IMR-90 (cell line): Measurements from ENCODE around the gene LRRC18. TPM values are rescaled to one million over a fixed set of nuclear protein-coding genes. Genes with fewer than 3 reads are reported as not detected.

ENCODE experiments used
- ATAC-seq: fragments of 200-7000 bp; cut with Tn5 transposase; 2 replicates; pipeline ENCODE4 v1.9.1; 2020; ENCODE audit warnings: low read depth, mild to moderate bottlenecking, moderate library complexity
- BruUV-seq: library from RNA; stranded (reverse); fragments of 400-500 nt; replicated peaks from 2 replicates; lab custom pipeline; 2021; lab: Mats Ljungman, UMichigan
- CTCF ChIA-PET: fragments of 300-600 bp; formaldehyde crosslinking; extraction: SDS; loops from one replicate; lab custom pipeline; 2021; ENCODE audit warnings: antibody characterized with exemption; lab: Yijun Ruan, JAX
- POLR2A ChIA-PET: fragments of 300-600 bp; sonication (Branson Sonifier 250); formaldehyde crosslinking; loops from one replicate; lab custom pipeline; 2022; ENCODE audit warnings: antibody characterized with exemption; ENCODE audit not compliant: unreplicated experiment; lab: Charles Lee
- DNase-seq: peaks from one replicate; pipeline ENCODE4 v3.0.0; 2013
- H2AFZ ChIP-seq: replicated peaks from 2 replicates; pipeline ENCODE3; 2013; ENCODE audit warnings: low read length, mild to moderate bottlenecking; ENCODE audit not compliant: poor library complexity
- H2AK5ac ChIP-seq: 2 replicates; pipeline ENCODE4 v1.6.1; 2013; ENCODE audit warnings: low read depth, low read length, inconsistent platforms
- H2AK9ac ChIP-seq: replicated peaks from 2 replicates; pipeline ENCODE3; 2013; ENCODE audit warnings: mild to moderate bottlenecking, low read depth, low read length, moderate library complexity; ENCODE audit not compliant: poor library complexity
- H2BK120ac ChIP-seq: 2 replicates; pipeline ENCODE4 v1.6.1; 2013; ENCODE audit warnings: low read depth, low read length, inconsistent platforms
- H2BK15ac ChIP-seq: 3 replicates; pipeline ENCODE4 v1.6.1; 2013; ENCODE audit warnings: low read depth, low read length, inconsistent platforms
- H2BK20ac ChIP-seq: 2 replicates; pipeline ENCODE4 v1.6.1; 2013; ENCODE audit warnings: low read depth, mild to moderate bottlenecking, inconsistent platforms, low read length, moderate library complexity
- H2BK5ac ChIP-seq: 2 replicates; pipeline ENCODE4 v1.6.1; 2013; ENCODE audit warnings: mild to moderate bottlenecking, low read depth, low read length, inconsistent platforms; ENCODE audit not compliant: poor library complexity, severe bottlenecking
- H3K14ac ChIP-seq: replicated peaks from 2 replicates; pipeline ENCODE4 v1.6.1; 2013; ENCODE audit warnings: low read depth, low read length, inconsistent platforms
- H3K18ac ChIP-seq: 2 replicates; pipeline ENCODE4 v1.6.1; 2013; ENCODE audit warnings: low read depth, low read length, control low read depth
- H3K23ac ChIP-seq: 2 replicates; pipeline ENCODE4 v1.6.1; 2013; ENCODE audit warnings: low read depth, low read length, inconsistent platforms
- H3K27ac ChIP-seq: 2 replicates; pipeline ENCODE4 v1.5.1; 2013; ENCODE audit warnings: mild to moderate bottlenecking, control low read depth, low read length; ENCODE audit not compliant: insufficient read depth
- H3K27me3 ChIP-seq: 2 replicates; pipeline ENCODE4 v1.6.1; 2013; ENCODE audit warnings: low read length; ENCODE audit not compliant: control insufficient read depth, insufficient read depth
- H3K36me3 ChIP-seq: 2 replicates; pipeline ENCODE4 v1.6.1; 2013; ENCODE audit warnings: low read length, mixed read lengths; ENCODE audit not compliant: control insufficient read depth, insufficient read depth
- H3K4ac ChIP-seq: 2 replicates; pipeline ENCODE4 v1.6.1; 2013; ENCODE audit warnings: low read depth, low read length, inconsistent platforms
- H3K4me1 ChIP-seq: 2 replicates; pipeline ENCODE4 v1.6.1; 2013; ENCODE audit warnings: low read length, mixed read lengths; ENCODE audit not compliant: control insufficient read depth, insufficient read depth
- H3K4me2 ChIP-seq: 2 replicates; pipeline ENCODE4 v1.6.1; 2013; ENCODE audit warnings: low read depth, mild to moderate bottlenecking, control low read depth, low read length, moderate library complexity
- H3K4me3 ChIP-seq: 2 replicates; pipeline ENCODE4 v1.5.1; 2013; ENCODE audit warnings: low read depth, mild to moderate bottlenecking, control low read depth, low read length, moderate library complexity; ENCODE audit not compliant: insufficient read depth
- H3K56ac ChIP-seq: 2 replicates; pipeline ENCODE4 v1.6.1; 2013; ENCODE audit warnings: low read length, inconsistent platforms; ENCODE audit not compliant: insufficient read depth; ENCODE audit errors: extremely low read depth
- H3K79me1 ChIP-seq, 2 experiments: 2 replicates each; pipeline ENCODE4 v1.6.1; 2013; ENCODE audit warnings: low read length in 2 of 2, inconsistent platforms in 1 of 2, low read depth in 1 of 2
- H3K9ac ChIP-seq: 2 replicates; pipeline ENCODE4 v1.6.1; 2013; ENCODE audit warnings: low read depth, low read length, control low read depth
- H3K9me1 ChIP-seq: 2 replicates; pipeline ENCODE4 v1.6.1; 2013; ENCODE audit warnings: low read length, inconsistent platforms; ENCODE audit not compliant: insufficient read depth
- H3K9me3 ChIP-seq: 2 replicates; pipeline ENCODE4 v1.6.1; 2013; ENCODE audit warnings: low read length; ENCODE audit not compliant: control insufficient read depth, insufficient read depth
- H4K20me1 ChIP-seq: 2 replicates; pipeline ENCODE4 v1.6.1; 2013; ENCODE audit warnings: low read length, inconsistent platforms; ENCODE audit not compliant: insufficient read depth
- H4K5ac ChIP-seq: 2 replicates; pipeline ENCODE4 v1.6.1; 2013; ENCODE audit warnings: mild to moderate bottlenecking, low read depth, low read length, control low read depth
- H4K8ac ChIP-seq, 2 experiments: 2 replicates each; pipeline ENCODE4 v1.6.1; 2013; ENCODE audit warnings: low read depth in 2 of 2, low read length in 2 of 2, control low read depth in 1 of 2, inconsistent platforms in 1 of 2
- H4K91ac ChIP-seq: 2 replicates; pipeline ENCODE4 v1.6.1; 2013; ENCODE audit warnings: low read depth, low read length, inconsistent platforms; ENCODE audit not compliant: insufficient read depth
- BHLHE40 ChIP-seq: fragments of 150-350 bp; IDR thresholded peaks from 2 replicates; pipeline ENCODE4 v1.6.1; 2016; ENCODE audit warnings: mild to moderate bottlenecking, low read depth, low read length
- CEBPB ChIP-seq: IDR thresholded peaks from 2 replicates; pipeline ENCODE4 v1.6.1; 2012; ENCODE audit warnings: low read depth, low read length, improper control_type of control experiment
- CHD1 ChIP-seq: IDR thresholded peaks from 2 replicates; pipeline ENCODE4 v1.6.1; 2012; ENCODE audit warnings: low read depth, low read length, improper control_type of control experiment
- FOS ChIP-seq: fragments of 150-350 bp; IDR thresholded peaks from 2 replicates; pipeline ENCODE4 v1.6.1; 2016; ENCODE audit warnings: low read depth, low read length
- MAFK ChIP-seq: IDR thresholded peaks from 2 replicates; pipeline ENCODE4 v1.6.1; 2012; ENCODE audit warnings: low read depth, low read length, improper control_type of control experiment
- MAZ ChIP-seq: IDR thresholded peaks from 2 replicates; pipeline ENCODE4 v1.6.1; 2012; ENCODE audit warnings: low read depth, mild to moderate bottlenecking, low read length, improper control_type of control experiment, moderate library complexity, borderline replicate concordance
- MXI1 ChIP-seq: IDR thresholded peaks from 2 replicates; pipeline ENCODE4 v1.6.1; 2012; ENCODE audit warnings: low read depth, mild to moderate bottlenecking, low read length, moderate library complexity, borderline replicate concordance
- NFE2L2 ChIP-seq: fragments of 150-350 bp; IDR thresholded peaks from 2 replicates; pipeline ENCODE4 v1.6.1; 2016; ENCODE audit warnings: low read depth, mild to moderate bottlenecking, low read length
- POLR2A ChIP-seq: IDR thresholded peaks from 2 replicates; pipeline ENCODE4 v1.6.1; 2012; ENCODE audit warnings: mild to moderate bottlenecking, low read depth, low read length
- RAD21 ChIP-seq: IDR thresholded peaks from 2 replicates; pipeline ENCODE4 v1.6.1; 2012; ENCODE audit warnings: low read length, improper control_type of control experiment
- RCOR1 ChIP-seq: IDR thresholded peaks from 2 replicates; pipeline ENCODE4 v1.6.1; 2012; ENCODE audit warnings: mild to moderate bottlenecking, low read length, improper control_type of control experiment; ENCODE audit not compliant: insufficient replicate concordance
- RFX5 ChIP-seq: IDR thresholded peaks from 2 replicates; pipeline ENCODE4 v1.8.0; 2012; ENCODE audit warnings: low read depth, mild to moderate bottlenecking, low read length, moderate library complexity
- SMC3 ChIP-seq: fragments of 150-350 bp; IDR thresholded peaks from 2 replicates; pipeline ENCODE4 v1.6.1; 2016; ENCODE audit warnings: low read depth, mild to moderate bottlenecking, antibody characterized with exemption, low read length, moderate library complexity
- WGBS, 2 experiments: methylation state at CpG; one replicate each; pipeline versions ENCODE4 v1.1.5 to v1.1.7; 2013; ENCODE audit warnings: missing lambda C conversion rate in 2 of 2; ENCODE audit not compliant: insufficient read length in 1 of 2; ENCODE audit errors: extremely low coverage in 2 of 2; 5-methylcytosine and 5-hydroxymethylcytosine counted together
- dilution Hi-C: fragments of 300-500 bp; cut with HindIII; formaldehyde crosslinking; loops from one replicate; pipeline ENCODE4 v1.14.3; 2018; ENCODE audit warnings: low sequenced_read_pairs; ENCODE audit not compliant: unreplicated experiment
- in situ Hi-C: fragments of 300-500 bp; cut with MboI; formaldehyde crosslinking; loops from 3 replicates; pipeline ENCODE4 v1.14.3; 2019; ENCODE audit warnings: low sequenced_read_pairs, inconsistent platforms, mixed read lengths
- intact Hi-C: fragments of 100-400 bp; cut with micrococcal nuclease; formaldehyde crosslinking; loops from 2 replicates; pipeline ENCODE4 v1.10.0; 2022
- polyA plus RNA-seq, 3 experiments: library from polyadenylated mRNA; depleted of rRNA; stranded (reverse); fragments of >200 nt; gene quantifications; 2 replicates each; pipeline ENCODE4 v1.2.3, GENCODE V29; 2012; ENCODE audit warnings: low replicate concordance in 1 of 3
- total RNA-seq: library from RNA; depleted of rRNA; stranded (reverse); fragments of >200 nt; gene quantifications from 2 replicates; pipeline ENCODE4 v1.2.3, GENCODE V29; 2012
- TF ChIP-seq, protein P1 (sequence below): fragments of 150-350 bp; IDR thresholded peaks from 2 replicates; pipeline ENCODE4 v1.6.1; 2016; ENCODE audit warnings: low read depth, mild to moderate bottlenecking, low read length, moderate library complexity, borderline replicate concordance
- TF ChIP-seq, protein P2 (sequence below): conservative IDR thresholded peaks from 2 replicates; pipeline ENCODE4 v1.5.1; 2012; ENCODE audit warnings: mild to moderate bottlenecking, low read depth, low read length, improper control_type of control experiment
- TF ChIP-seq, protein P3 (sequence below): fragments of 150-350 bp; IDR thresholded peaks from 2 replicates; pipeline ENCODE4 v1.6.1; 2017; ENCODE audit warnings: mild to moderate bottlenecking, antibody characterized with exemption, low read length, low read depth

The LRRC18 gene
- total and polyA plus RNA-seq, 2 of the 4 experiments (the other 2 are of a cell fraction), result not detected

DNA sequence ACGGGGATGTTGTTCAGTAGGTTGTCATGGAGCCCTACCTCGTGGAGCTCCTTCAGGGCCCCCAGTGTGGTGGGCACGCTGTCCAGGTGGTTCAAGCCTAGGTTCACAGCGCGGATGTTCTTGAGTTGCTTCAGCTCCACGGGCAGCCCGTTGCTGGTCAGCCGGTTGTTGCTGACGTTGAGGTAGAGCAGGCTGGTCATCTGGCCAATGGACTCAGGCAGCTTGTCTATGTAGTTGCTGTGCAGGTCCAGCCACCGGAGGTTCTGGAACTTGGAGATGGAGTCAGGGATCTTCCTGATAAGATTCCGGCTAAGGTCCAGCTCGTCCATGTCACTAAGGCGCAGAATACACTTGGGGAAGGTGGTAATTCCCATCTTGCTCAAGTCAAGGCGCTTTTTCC lies 26.0 kb downstream of the LRRC18 start:
- TF ChIP-seq, protein P1, sequence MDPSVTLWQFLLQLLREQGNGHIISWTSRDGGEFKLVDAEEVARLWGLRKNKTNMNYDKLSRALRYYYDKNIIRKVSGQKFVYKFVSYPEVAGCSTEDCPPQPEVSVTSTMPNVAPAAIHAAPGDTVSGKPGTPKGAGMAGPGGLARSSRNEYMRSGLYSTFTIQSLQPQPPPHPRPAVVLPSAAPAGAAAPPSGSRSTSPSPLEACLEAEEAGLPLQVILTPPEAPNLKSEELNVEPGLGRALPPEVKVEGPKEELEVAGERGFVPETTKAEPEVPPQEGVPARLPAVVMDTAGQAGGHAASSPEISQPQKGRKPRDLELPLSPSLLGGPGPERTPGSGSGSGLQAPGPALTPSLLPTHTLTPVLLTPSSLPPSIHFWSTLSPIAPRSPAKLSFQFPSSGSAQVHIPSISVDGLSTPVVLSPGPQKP, result no peak
- no peak for TF ChIP-seq RAD21
- TF ChIP-seq RCOR1, result no peak
- no peak for TF ChIP-seq CEBPB
- no peak for TF ChIP-seq RFX5
- no peak for TF ChIP-seq MAFK
- TF ChIP-seq BHLHE40, result no peak
- no peak for TF ChIP-seq MXI1
- TF ChIP-seq, protein P2, sequence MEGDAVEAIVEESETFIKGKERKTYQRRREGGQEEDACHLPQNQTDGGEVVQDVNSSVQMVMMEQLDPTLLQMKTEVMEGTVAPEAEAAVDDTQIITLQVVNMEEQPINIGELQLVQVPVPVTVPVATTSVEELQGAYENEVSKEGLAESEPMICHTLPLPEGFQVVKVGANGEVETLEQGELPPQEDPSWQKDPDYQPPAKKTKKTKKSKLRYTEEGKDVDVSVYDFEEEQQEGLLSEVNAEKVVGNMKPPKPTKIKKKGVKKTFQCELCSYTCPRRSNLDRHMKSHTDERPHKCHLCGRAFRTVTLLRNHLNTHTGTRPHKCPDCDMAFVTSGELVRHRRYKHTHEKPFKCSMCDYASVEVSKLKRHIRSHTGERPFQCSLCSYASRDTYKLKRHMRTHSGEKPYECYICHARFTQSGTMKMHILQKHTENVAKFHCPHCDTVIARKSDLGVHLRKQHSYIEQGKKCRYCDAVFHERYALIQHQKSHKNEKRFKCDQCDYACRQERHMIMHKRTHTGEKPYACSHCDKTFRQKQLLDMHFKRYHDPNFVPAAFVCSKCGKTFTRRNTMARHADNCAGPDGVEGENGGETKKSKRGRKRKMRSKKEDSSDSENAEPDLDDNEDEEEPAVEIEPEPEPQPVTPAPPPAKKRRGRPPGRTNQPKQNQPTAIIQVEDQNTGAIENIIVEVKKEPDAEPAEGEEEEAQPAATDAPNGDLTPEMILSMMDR, result no peak
- no peak for TF ChIP-seq CHD1
- no peak for TF ChIP-seq MAZ
- no peak for TF ChIP-seq SMC3
- no peak for TF ChIP-seq NFE2L2
- no peak for TF ChIP-seq POLR2A
- TF ChIP-seq FOS, result no peak
- TF ChIP-seq, protein P3, sequence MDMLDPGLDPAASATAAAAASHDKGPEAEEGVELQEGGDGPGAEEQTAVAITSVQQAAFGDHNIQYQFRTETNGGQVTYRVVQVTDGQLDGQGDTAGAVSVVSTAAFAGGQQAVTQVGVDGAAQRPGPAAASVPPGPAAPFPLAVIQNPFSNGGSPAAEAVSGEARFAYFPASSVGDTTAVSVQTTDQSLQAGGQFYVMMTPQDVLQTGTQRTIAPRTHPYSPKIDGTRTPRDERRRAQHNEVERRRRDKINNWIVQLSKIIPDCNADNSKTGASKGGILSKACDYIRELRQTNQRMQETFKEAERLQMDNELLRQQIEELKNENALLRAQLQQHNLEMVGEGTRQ, result no peak
- Histone ChIP-seq H3K4me2 (no peak overlapping the region), H3K4me1 (no peaks in the 10 kb centered on the region), H2BK5ac (no peak overlapping the region), H2AFZ (no peak overlapping the region), H4K8ac (no peak overlapping the region), H3K79me1 (no peaks in the 10 kb centered on the region), H3K27ac (no peak overlapping the region), H3K56ac (no peak overlapping the region), H4K91ac (no peak overlapping the region), H3K36me3 (no peaks in the 10 kb centered on the region), H3K9ac (no peak overlapping the region), H2BK20ac (no peak overlapping the region), H3K27me3 (peaks cover 9% of the 10 kb centered on the region), H3K4me3 (no peak overlapping the region), H3K9me1 (no peaks in the 10 kb centered on the region), H3K23ac (no peak overlapping the region), H4K5ac (no peak overlapping the region), H3K4ac (no peak overlapping the region), H2BK15ac (no peak overlapping the region), H2AK5ac (no peak overlapping the region), H3K14ac (no peak overlapping the region), H4K20me1 (no peaks in the 10 kb centered on the region), H3K9me3 (no peaks in the 10 kb centered on the region), H2AK9ac (no peak overlapping the region), H3K18ac (no peak overlapping the region), H2BK120ac (no peak overlapping the region)
- no TSS peak for BruUV-seq
- 70% methylated on average over 7 of the region's 14 CpGs; no CpG with 5 or more reads in 1 of the 2 experiments for WGBS, 2 experiments
- intact Hi-C loops, result no loop called here
- ATAC-seq (no peak), DNase-seq (no peak)
- CTCF ChIA-PET, result no interaction called here
- POLR2A ChIA-PET, result interaction anchor here (0.7 kb wide), 1 partner anchor 18 kb away, joined by 3 read pairs; no protein-coding TSS in a partner anchor
- dilution Hi-C loops, result no loop called here
- in situ Hi-C loops, result no loop called here
